T follicular helper cell (primary cell): ENCODE results near the gene NID2.

ENCODE experiments used
- DNase-seq: peaks from one replicate; pipeline ENCODE4 v3.0.0-alpha.2; 2020; ENCODE audit warnings: low read depth
- total RNA-seq, 2 experiments: gene quantifications; one replicate each; lab custom pipeline; 2026; lab: John Stamatoyannopoulos, UW

Gene NID2, protein sequence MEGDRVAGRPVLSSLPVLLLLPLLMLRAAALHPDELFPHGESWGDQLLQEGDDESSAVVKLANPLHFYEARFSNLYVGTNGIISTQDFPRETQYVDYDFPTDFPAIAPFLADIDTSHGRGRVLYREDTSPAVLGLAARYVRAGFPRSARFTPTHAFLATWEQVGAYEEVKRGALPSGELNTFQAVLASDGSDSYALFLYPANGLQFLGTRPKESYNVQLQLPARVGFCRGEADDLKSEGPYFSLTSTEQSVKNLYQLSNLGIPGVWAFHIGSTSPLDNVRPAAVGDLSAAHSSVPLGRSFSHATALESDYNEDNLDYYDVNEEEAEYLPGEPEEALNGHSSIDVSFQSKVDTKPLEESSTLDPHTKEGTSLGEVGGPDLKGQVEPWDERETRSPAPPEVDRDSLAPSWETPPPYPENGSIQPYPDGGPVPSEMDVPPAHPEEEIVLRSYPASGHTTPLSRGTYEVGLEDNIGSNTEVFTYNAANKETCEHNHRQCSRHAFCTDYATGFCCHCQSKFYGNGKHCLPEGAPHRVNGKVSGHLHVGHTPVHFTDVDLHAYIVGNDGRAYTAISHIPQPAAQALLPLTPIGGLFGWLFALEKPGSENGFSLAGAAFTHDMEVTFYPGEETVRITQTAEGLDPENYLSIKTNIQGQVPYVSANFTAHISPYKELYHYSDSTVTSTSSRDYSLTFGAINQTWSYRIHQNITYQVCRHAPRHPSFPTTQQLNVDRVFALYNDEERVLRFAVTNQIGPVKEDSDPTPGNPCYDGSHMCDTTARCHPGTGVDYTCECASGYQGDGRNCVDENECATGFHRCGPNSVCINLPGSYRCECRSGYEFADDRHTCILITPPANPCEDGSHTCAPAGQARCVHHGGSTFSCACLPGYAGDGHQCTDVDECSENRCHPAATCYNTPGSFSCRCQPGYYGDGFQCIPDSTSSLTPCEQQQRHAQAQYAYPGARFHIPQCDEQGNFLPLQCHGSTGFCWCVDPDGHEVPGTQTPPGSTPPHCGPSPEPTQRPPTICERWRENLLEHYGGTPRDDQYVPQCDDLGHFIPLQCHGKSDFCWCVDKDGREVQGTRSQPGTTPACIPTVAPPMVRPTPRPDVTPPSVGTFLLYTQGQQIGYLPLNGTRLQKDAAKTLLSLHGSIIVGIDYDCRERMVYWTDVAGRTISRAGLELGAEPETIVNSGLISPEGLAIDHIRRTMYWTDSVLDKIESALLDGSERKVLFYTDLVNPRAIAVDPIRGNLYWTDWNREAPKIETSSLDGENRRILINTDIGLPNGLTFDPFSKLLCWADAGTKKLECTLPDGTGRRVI (N-terminal part only)
- total RNA-seq = 0.09 to 0.30 reads per million in 2 experiments

DNA sequence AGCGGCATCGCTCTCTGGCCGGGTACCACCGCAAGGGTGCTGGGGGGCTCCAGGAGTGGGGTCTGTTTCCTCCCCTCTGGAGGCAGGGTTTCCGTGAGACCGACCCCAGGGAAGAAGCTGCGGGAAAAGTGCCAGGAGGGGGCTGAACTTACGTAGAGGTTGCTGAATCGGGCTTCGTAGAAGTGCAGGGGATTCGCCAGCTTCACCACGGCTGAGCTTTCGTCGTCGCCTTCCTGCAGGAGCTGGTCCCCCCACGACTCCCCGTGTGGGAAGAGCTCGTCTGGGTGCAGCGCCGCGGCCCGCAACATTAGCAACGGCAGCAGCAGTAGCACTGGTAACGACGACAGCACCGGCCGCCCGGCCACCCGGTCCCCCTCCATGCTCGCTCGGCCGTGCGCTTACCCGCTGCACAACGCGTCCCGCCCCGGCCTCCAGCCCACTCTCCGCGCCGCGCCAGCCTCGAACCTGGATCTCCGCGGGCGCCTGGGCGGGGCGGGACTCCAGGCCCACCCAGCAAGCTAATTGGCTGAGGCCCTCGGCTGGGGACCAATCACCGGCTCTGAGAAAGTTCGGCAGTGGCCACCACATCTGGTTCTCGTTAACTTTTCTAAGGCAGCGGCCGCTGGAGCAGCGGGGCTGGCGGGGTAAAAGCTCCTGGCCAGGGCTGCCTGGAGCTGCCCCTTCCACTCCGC is at the start of gene NID2:
TSS of gene NID2 (minus strand) at position 445 of the 692 bp plus-strand sequence. CDS start at position 380, 65 bp downstream.
- no peak for DNase-seq

DNA sequence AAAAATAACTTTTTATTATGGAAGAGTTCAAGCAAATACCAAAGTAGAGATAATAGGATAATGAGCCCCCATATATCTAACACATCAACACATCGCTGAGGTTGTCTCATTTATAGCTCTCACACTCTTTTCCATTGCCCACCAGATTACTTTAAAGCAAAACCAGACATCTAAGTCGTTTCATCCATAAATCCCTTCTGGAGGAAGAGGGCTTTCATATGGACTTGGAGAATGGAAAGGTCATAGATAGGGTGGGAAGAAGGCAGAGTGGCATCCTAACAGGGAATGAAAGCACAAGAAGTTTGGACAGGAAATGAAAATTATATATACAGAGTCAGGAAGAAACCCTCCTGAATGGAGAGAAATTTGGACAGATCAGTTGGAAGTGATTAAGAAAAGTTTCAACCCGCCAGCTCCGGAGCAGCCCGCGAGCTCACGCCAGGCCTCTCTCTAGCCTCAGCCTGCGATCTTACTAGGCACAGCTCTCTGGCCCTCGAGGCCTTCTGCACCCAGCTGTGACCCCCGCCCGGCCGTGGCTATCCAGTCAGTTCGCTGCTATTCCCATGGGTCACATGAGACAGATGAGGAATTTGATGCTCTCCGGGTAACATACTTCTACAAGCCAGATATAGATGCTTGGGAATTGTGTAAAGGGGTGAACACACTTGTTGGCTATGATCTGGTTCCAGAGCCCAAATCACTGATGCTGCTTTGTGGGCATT is 48.4 kb upstream of the NID2 start:
- no peak for DNase-seq

DNA sequence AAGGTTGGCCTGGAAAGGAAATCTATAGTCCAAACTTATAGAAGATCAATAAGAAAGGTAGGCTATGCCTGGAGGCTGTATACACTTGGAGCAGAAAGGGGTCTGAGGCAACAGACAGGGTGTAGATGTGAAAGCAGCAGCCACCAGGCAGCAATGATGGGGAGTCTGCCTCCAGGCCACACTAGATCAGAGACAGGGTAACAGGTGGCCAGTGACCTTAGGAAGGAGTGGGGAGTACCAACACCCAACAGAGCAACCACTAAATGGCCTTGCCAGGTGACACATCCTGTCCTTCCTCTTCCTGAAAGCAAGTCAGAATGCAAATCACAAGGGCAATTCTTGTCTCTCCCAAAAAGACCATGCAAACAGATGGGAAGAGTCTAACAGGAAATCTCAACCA is 46.4 kb upstream of the NID2 start:
- DNase-seq = no peak

DNA sequence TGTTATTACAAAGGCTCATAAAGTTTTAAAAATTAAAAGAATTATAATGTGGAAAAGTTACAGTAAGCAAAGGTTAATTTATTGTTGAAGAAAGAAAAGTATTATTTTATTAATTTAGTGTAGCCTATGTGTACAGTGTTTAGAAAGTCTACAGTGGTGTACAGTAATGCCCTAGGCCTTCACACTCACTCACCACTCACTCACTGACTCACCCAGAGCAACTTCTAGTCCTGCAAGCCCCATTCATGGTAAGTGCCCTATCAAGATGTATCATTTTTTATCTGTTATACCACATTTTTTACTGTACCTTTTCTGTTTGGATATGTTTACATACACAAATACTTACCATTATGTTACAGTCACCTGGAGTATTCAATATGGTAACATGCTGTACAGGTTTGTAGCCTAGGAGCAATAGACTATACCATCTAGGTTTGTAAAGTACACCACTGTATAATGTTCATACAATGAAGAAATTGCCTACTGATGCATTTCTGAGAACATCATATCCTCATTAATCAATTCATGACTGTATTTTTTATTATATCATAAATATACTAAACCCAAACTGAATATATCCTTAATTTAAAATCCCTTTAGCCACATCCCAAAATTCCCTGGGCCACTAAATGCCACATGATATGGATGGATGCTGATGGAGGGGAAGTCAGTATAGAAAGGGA is 43.6 kb upstream of the NID2 start:
- DNase-seq = no peak

- no peak for DNase-seq
Observed at GRCh38 chr14:52111583-52111982, 42.7 kb upstream of the NID2 start.

- no peak for DNase-seq
Observed at GRCh38 chr14:52110441-52111086, 41.7 kb upstream of the NID2 start.

DNA sequence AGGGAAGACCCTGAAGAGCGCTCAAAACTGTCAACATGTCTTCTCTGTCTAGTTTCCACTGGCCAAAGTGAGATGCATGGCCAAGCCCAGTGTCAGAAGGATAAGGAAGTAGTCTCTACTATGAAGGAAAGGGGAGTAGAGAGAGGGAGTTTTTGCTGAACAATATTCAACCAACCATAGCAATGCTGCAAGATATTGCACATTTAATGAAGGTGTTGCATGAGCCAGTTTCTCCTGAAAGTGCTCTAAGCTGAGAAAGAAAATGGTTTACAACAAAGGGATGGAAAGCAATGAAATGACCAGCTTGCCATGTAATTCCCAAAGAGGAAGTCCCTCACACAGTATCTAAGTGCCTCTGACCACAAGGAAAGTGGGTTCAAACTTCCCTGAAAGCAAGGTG is 40.0 kb upstream of the NID2 start:
- DNase-seq = no peak

DNA sequence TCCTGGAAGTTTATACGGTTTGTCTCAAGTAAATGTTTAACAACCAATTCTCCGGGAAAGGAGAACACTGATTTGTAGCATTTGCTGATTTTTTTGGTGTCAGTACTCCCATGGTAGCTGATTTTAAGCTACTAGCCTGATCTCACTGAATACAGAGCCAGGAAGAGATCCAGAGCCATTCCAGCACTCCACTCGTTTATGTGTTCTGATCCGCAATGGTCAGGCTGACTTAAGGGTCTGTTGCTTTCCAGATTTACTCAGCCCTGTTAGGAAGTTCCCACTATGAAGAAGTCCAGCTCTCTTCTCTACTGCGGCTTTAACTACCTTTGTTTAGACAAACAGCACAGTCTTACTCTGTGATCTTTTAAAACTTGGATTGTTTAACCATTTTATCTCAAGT is 38.0 kb upstream of the NID2 start:
- DNase-seq = no peak

DNA sequence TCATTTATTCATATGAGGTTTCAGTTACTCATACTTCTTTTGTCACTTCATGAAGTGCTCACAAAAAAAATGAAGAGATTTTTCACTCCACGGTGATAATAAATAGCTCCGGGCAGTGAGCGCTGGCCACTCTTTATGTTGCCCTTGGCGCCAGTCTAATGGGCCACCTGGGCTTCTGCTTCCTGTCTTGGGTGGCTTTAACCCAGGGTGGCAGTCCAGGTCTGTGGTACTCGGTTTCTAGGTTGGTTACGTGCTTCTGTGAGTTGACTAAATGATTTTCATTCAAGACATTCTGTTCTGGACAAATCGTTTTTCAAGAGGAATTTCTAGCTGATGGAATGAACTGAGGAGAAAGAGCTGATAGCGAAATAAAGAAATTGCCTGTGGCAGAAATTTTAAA is 34.6 kb upstream of the NID2 start:
- no peak for DNase-seq

GRCh38 chr14:52095794-52096193 is 26.9 kb upstream of the NID2 start:
- no peak for DNase-seq

GRCh38 chr14:52095336-52095735 is 26.5 kb upstream of the NID2 start:
- no peak for DNase-seq

- DNase-seq = no peak
Observed at GRCh38 chr14:52094546-52095271, 25.9 kb upstream of the NID2 start.

GRCh38 chr14:52091928-52092327 is 23.1 kb upstream of the NID2 start:
- DNase-seq = no peak

- no peak for DNase-seq
Observed at GRCh38 chr14:52090936-52091335, 22.1 kb upstream of the NID2 start.

GRCh38 chr14:52089218-52089617 is 20.4 kb upstream of the NID2 start:
- DNase-seq = no peak

DNA sequence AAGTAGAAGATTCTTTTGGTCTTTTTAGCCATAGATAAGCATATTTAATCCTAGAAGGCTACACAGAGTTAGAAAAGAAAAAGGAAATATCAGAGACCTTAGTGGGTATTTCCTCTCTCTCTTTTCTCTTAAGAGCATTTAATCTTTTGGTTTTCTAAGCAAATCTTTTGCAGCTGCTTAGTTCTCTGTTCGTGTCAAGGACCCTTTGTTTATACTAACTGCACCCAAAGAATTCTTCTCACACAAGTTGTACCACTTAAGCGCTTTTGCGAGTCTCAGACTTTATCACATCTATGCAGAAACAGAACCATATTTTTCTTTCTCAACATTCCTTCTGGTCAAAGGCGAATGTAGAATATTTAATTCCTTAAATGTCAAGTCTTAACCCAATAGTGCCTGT is 17.9 kb upstream of the NID2 start:
- DNase-seq = no peak

GRCh38 chr14:52082903-52083302 is 14.0 kb upstream of the NID2 start:
- DNase-seq = no peak

DNA sequence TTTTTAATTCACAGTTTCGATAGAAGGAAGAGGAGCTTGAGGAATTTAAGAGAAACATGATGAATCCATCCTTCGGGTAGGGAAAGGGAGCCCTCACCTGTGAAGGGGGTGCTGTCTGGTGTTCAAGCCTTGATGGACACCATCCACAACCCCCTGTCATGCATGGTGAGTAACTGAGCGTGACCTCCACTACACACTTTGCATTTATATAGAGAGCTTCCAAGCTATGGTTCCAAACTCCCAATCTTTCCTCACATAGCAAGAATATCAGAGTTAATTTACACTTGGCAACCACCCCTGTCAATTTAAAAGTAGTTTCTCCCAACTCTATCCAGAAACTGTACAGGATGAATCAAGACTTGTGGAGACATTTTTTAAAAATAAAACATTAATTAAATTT is 13.1 kb upstream of the NID2 start:
- DNase-seq = no peak
